Measurements from ENCODE around the gene ARIH1.
"Not testable (repeated sequence)": the region's sequence is repeated elsewhere in the genome, so short reads cannot be mapped to it uniquely, and the experiment has no call there.

Gene ARIH1

GRCh38 chr15:72612324-72612723, 138.2 kb downstream of the ARIH1 start:
- ATAC-seq: not testable (repeated sequence)

GRCh38 chr15:72614810-72615532, 140.8 kb downstream of the ARIH1 start:
- ATAC-seq: no peak

- not testable (repeated sequence) for ATAC-seq
Observed at GRCh38 chr15:72615533-72616233, 141.6 kb downstream of the ARIH1 start.

- ATAC-seq: no peak
Observed at GRCh38 chr15:72616491-72617210, 142.5 kb downstream of the ARIH1 start.

- not testable (repeated sequence) for ATAC-seq
Observed at GRCh38 chr15:72623854-72624253, 149.7 kb downstream of the ARIH1 start.

- not testable (repeated sequence) for ATAC-seq
Observed at GRCh38 chr15:72626153-72626552, 152.0 kb downstream of the ARIH1 start.

GRCh38 chr15:72628249-72629067, 154.3 kb downstream of the ARIH1 start:
- not testable (repeated sequence) for ATAC-seq

GRCh38 chr15:72629068-72629570, 155.0 kb downstream of the ARIH1 start:
- not testable (repeated sequence) for ATAC-seq

GRCh38 chr15:72636519-72637282, 162.6 kb downstream of the ARIH1 start:
- peak; percentile 68 to 69 for ATAC-seq

- not testable (repeated sequence) for ATAC-seq
Observed at GRCh38 chr15:72639759-72640483, 165.8 kb downstream of the ARIH1 start.

- ATAC-seq: not testable (repeated sequence)
Observed at GRCh38 chr15:72642271-72642670, 168.1 kb downstream of the ARIH1 start.

GRCh38 chr15:72648631-72649253, 174.6 kb downstream of the ARIH1 start:
- ATAC-seq: not testable (repeated sequence)

Data from activated CD4-positive, CD25-positive, alpha-beta regulatory T cell treated with anti-CD3 and anti-CD28 coated beads, Interleukin-2, amount 50 U/mL, for 24 hours (primary cell).